ENCODE data around the gene GCGR.

Gene GCGR

GRCh38 chr17:81811705-81812570 is 8.0 kb downstream of the GCGR start:
- DNase-seq (ENCODE audit: low read depth, low spot score): no peak
- H3K27ac ChIP-seq: no peak overlapping the region

GRCh38 chr17:81812571-81813370 is 8.8 kb downstream of the GCGR start:
- no peak overlapping the region for H3K27ac ChIP-seq
- no peak for DNase-seq (ENCODE audit: low read depth, low spot score)

- DNase-seq (ENCODE audit: low read depth, low spot score): no peak
- no peak overlapping the region for H3K27ac ChIP-seq
Measured at GRCh38 chr17:81813371-81813684, 9.4 kb downstream of the GCGR start.

- H3K27ac ChIP-seq: no peak overlapping the region
- no peak for DNase-seq (ENCODE audit: low read depth, low spot score)
Measured at GRCh38 chr17:81813861-81814683, 10.1 kb downstream of the GCGR start.

GRCh38 chr17:81814748-81815645 is 11.0 kb downstream of the GCGR start:
- DNase-seq (ENCODE audit: low read depth, low spot score): no peak
- H3K27ac ChIP-seq: no peak overlapping the region

- no peak overlapping the region for H3K27ac ChIP-seq
- DNase-seq (ENCODE audit: low read depth, low spot score): no peak
Measured at GRCh38 chr17:81815646-81815986, 11.7 kb downstream of the GCGR start.

GRCh38 chr17:81817758-81818147 is 13.8 kb downstream of the GCGR start:
- no peak for DNase-seq (ENCODE audit: low read depth, low spot score)
- H3K27ac ChIP-seq: no peak overlapping the region

GRCh38 chr17:81819708-81820107 is 15.8 kb downstream of the GCGR start:
- DNase-seq (ENCODE audit: low read depth, low spot score): no peak
- no peak overlapping the region for H3K27ac ChIP-seq

GRCh38 chr17:81821147-81821546 is 17.2 kb downstream of the GCGR start:
- no peak for DNase-seq (ENCODE audit: low read depth, low spot score)
- no peak overlapping the region for H3K27ac ChIP-seq

GRCh38 chr17:81821603-81822311 is 17.8 kb downstream of the GCGR start:
- no peak overlapping the region for H3K27ac ChIP-seq
- DNase-seq (ENCODE audit: low read depth, low spot score): no peak

GRCh38 chr17:81822312-81822637 is 18.3 kb downstream of the GCGR start:
- DNase-seq (ENCODE audit: low read depth, low spot score): no peak
- H3K27ac ChIP-seq: no peak overlapping the region

- H3K27ac ChIP-seq: no peak overlapping the region
- no peak for DNase-seq (ENCODE audit: low read depth, low spot score)
Measured at GRCh38 chr17:81822996-81823819, 19.3 kb downstream of the GCGR start.

- no peak overlapping the region for H3K27ac ChIP-seq
- no peak for DNase-seq (ENCODE audit: low read depth, low spot score)
Measured at GRCh38 chr17:81823820-81824550, 20.0 kb downstream of the GCGR start.

GRCh38 chr17:81824595-81824994 is 20.6 kb downstream of the GCGR start:
- no peak overlapping the region for H3K27ac ChIP-seq
- no peak for DNase-seq (ENCODE audit: low read depth, low spot score)

GRCh38 chr17:81825841-81826466 is 22.0 kb downstream of the GCGR start:
- no peak for DNase-seq (ENCODE audit: low read depth, low spot score)
- H3K27ac ChIP-seq: no peak overlapping the region

- DNase-seq (ENCODE audit: low read depth, low spot score): no peak
- H3K27ac ChIP-seq: no peak overlapping the region
Measured at GRCh38 chr17:81828656-81829055, 24.7 kb downstream of the GCGR start.

- no peak overlapping the region for H3K27ac ChIP-seq
- no peak for DNase-seq (ENCODE audit: low read depth, low spot score)
Measured at GRCh38 chr17:81829858-81830257, 25.9 kb downstream of the GCGR start.

GRCh38 chr17:81831563-81831956 is 27.6 kb downstream of the GCGR start:
- DNase-seq (ENCODE audit: low read depth, low spot score): no peak
- H3K27ac ChIP-seq: peak overlapping the region; percentile 83
